ENCODE measurements around the gene CAMTA1.

Gene CAMTA1

DNA sequence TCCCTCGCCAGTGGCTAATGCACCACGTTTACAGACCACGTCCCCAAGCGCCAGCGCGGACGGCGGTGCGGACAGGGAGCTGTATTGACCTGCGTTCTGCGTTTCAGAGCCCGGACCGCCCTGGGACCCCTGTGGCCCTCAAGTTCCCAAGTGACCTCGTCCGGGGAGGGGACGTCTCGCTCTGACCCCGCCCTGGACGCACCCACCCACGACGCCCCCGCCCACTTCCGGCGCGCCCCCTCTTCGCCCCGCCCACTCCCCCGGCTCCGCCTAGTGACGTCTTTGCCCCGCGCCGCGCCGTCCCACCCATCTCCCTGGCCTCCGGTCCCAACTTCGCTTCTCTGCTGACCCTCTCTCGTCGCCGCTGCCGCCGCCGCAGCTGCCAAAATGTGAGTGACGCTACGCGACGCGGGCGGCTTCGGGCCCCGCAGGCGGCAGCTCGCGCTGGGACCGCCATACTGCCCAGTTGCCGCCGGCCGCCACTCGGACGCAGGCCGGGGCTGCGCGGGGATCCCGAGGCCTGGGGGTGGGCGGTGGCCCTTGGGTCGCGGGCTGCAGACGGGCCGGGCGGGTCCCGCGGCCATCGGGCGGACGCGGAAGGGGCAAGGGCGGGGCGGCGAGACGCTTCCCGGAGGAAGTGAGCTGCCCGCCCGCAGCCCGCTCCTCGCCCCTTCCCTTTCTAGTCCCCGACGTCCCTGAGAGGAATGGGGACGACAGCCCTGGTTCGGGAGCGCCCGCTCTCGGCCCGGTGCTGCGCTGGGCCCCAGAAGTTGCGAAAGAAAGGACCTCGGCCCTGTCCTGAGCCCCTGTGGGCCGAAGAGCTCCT lies 986.0 kb downstream of the CAMTA1 start, which contains the start of gene VAMP3:
Gene VAMP3 (plus strand): TSS at position 300 of the 826 bp plus-strand sequence. CDS start 88 bp downstream, at position 388.
- no peak for TF ChIP-seq JUND (IDR thresholded peaks at IDR 0.05; ENCODE audit: low read depth)
- in situ Hi-C loops (cut with HindIII; ENCODE audit: low pct_unique_long_range_greater_than_20kb, low sequenced_read_pairs): no loop called here
- peak; percentile 67 to 78 for DNase-seq (ENCODE audit: low read depth in 1 of 2, low spot score in 1 of 2)

- in situ Hi-C loops (cut with HindIII; ENCODE audit: low pct_unique_long_range_greater_than_20kb, low sequenced_read_pairs): no loop called here
- no peak for DNase-seq (ENCODE audit: low read depth in 1 of 2, low spot score in 1 of 2)
- TF ChIP-seq JUND (IDR thresholded peaks at IDR 0.05; ENCODE audit: low read depth): no peak
Measured at GRCh38 chr1:7771823-7772299, 986.6 kb downstream of the CAMTA1 start.

DNA sequence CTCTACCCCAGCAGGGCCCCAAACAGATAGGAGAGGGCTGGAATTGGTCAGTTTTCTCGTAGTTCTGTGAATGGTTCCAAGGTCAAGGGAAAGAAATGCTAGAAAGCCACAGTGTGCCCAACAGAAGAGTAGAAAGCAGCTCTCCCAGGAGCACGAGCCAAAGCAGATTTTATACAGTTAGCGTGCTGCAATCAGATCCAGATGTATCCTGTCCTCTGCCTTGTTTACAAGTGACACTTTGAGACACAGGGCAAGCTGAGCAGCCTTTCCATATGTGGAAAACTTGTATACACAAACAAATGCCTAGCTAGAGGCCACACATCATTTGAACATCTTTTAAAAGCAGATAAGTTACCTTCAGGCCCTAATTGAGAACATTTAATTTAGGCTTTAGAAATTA lies 992.3 kb downstream of the CAMTA1 start:
- DNase-seq (ENCODE audit: low read depth in 1 of 2, low spot score in 1 of 2): no peak
- in situ Hi-C loops (cut with HindIII; ENCODE audit: low pct_unique_long_range_greater_than_20kb, low sequenced_read_pairs): no loop called here
- TF ChIP-seq JUND (IDR thresholded peaks at IDR 0.05; ENCODE audit: low read depth): no peak

GRCh38 chr1:7778133-7778628 lies 992.9 kb downstream of the CAMTA1 start:
- no peak for TF ChIP-seq JUND (IDR thresholded peaks at IDR 0.05; ENCODE audit: low read depth)
- no peak for DNase-seq (ENCODE audit: low read depth in 1 of 2, low spot score in 1 of 2)
- in situ Hi-C loops (cut with HindIII; ENCODE audit: low pct_unique_long_range_greater_than_20kb, low sequenced_read_pairs): no loop called here

DNA sequence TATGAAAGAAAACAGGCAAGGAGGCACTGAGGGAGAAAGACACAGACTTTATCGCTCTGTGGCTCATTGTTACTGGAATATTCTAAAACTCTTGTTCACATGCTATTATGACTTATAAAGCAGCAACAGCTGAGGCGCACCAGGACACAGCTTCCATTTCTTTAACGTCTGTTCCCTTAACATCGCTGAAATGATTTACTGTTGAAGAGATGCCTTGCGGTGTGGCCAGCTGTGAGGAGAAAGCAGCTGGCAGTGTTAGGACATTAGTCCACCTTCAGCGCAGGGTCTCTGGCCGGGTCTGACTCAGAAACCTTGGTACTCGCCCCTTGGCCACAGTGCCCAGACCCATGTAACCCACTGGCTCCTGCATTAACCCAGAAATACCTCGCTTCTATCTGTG lies 995.7 kb downstream of the CAMTA1 start:
- in situ Hi-C loops (cut with HindIII; ENCODE audit: low pct_unique_long_range_greater_than_20kb, low sequenced_read_pairs): no loop called here
- TF ChIP-seq JUND (IDR thresholded peaks at IDR 0.05; ENCODE audit: low read depth): no peak
- DNase-seq (ENCODE audit: low read depth in 1 of 2, low spot score in 1 of 2): no peak

DNA sequence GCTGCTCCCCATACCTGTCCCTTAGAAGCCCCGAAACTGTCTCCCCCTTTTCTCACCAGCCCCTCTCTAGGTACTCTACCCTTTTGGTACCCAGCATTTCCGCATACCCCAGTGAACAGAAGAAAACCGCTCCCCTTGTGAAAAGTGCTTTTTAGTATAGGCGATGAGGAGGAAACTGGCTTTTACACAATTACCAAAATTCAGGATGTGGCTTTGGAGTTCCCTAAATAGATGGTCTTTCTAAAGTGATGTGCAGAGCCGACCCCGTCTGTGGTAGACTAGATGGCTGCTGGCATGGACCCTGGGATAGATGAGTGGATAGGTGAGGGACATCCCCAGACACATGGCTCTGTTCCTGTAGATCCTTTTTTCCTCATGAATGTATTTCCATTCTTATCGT lies 996.2 kb downstream of the CAMTA1 start:
- in situ Hi-C loops (cut with HindIII; ENCODE audit: low pct_unique_long_range_greater_than_20kb, low sequenced_read_pairs): no loop called here

DNA sequence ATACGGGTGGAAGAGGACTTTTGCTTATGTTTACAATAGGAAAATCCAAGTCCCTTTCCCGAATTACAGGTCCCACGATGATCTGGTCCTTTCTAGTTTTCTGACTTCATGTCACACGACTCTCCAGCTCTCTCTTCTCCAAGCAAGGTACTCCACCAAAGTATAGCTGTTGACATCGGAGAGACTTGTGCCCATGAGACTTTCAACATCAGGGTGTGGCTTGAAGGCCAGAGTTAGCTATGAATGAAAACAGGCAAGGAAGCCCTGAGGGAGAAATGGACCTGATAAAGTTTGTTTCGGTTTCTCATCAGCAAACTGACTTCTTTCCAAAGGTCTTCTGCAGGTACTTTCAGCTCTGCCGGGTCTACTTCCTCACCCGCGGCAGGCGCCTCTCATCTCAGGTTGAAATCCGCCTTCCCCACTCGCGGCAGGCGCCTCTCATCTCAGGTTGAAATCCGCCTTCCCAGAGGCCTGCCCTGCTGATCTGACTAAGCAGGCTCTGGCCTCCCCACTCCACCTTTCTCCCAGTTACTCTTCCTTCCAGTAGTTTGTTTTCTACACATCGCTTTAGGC lies 996.8 kb downstream of the CAMTA1 start:
- no peak for TF ChIP-seq JUND (IDR thresholded peaks at IDR 0.05; ENCODE audit: low read depth)
- in situ Hi-C loops (cut with HindIII; ENCODE audit: low pct_unique_long_range_greater_than_20kb, low sequenced_read_pairs): no loop called here
- no peak for DNase-seq (ENCODE audit: low read depth in 1 of 2, low spot score in 1 of 2)

More for the DNA sequence above, 996.2 kb downstream of the CAMTA1 start:
- no peak for TF ChIP-seq JUND (IDR thresholded peaks at IDR 0.05; ENCODE audit: low read depth)
- no peak for DNase-seq (ENCODE audit: low read depth in 1 of 2, low spot score in 1 of 2)

- DNase-seq (ENCODE audit: low read depth in 1 of 2, low spot score in 1 of 2): peak; percentile 43 to 80
- in situ Hi-C loops (cut with HindIII; ENCODE audit: low pct_unique_long_range_greater_than_20kb, low sequenced_read_pairs): no loop called here
- TF ChIP-seq JUND (IDR thresholded peaks at IDR 0.05; ENCODE audit: low read depth): no peak
Measured at GRCh38 chr1:7783178-7783711, 998.0 kb downstream of the CAMTA1 start.

DNA sequence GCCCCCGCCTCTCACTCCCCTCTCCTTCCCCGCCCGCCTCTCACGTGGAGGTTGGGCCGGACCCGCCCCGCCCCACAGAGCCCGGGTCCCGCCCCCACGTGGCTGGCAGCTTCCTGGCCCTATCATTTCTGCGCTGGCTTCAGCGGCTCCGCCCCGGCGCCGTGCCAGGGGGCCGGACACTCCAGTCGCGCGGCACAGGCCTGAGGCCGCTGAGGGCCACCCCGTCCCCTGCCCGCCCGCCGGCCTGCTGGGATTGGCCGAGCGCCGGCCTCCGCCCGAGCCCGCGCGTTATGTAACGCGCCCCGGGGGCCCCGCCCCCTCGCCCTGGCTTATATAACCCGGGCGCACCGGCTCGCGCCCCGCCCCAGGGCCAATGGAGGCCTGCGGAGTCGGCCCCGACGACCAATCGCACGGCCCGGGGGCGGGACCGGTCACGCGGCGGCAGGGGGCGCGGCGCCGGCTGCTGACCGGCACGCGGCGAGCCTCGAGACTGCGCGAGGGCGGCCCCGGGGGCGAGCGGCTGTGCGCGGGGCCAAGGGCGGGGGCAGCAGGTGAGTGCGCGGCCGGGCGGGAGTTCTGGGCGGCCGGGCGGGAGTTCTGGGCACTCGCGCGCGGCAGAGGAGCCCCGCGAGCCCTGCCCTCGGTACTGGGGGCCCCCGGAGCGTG lies 998.7 kb downstream of the CAMTA1 start, which contains the start of gene PER3:
Gene PER3 (plus strand): TSS at position 466 of the 666 bp plus-strand sequence. CDS start 587 bp downstream, outside the sequence.
- in situ Hi-C loops (cut with HindIII; ENCODE audit: low pct_unique_long_range_greater_than_20kb, low sequenced_read_pairs): no loop called here
- DNase-seq (ENCODE audit: low read depth in 1 of 2, low spot score in 1 of 2): peak; percentile 90 to 97
- TF ChIP-seq JUND (IDR thresholded peaks at IDR 0.05; ENCODE audit: low read depth): no peak

- no peak for DNase-seq (ENCODE audit: low read depth in 1 of 2, low spot score in 1 of 2)
- TF ChIP-seq JUND (IDR thresholded peaks at IDR 0.05; ENCODE audit: low read depth): no peak
- in situ Hi-C loops (cut with HindIII; ENCODE audit: low pct_unique_long_range_greater_than_20kb, low sequenced_read_pairs): no loop called here
Measured at GRCh38 chr1:7784492-7785071, 999.3 kb downstream of the CAMTA1 start.

DNA sequence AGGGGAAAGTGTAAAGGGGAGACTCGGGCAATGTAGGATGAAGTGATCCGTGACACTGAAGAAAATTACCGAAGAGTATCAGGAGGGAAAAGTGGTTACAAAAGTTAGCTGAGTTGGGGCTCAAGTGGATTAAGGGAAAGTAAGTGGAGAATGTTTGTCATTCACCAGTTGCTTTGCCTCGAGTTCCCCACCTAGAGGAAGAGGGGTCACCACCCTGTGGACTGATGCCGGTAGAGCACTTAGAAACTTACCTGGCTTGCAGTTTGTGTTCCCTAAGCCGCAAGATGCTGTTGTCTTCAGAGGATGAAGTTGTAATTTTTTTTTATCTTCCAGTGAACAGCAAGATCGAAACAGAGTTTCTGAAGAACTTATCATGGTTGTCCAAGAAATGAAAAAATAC lies 999.9 kb downstream of the CAMTA1 start:
- no peak for TF ChIP-seq JUND (IDR thresholded peaks at IDR 0.05; ENCODE audit: low read depth)
- no peak for DNase-seq (ENCODE audit: low read depth in 1 of 2, low spot score in 1 of 2)
- in situ Hi-C loops (cut with HindIII; ENCODE audit: low pct_unique_long_range_greater_than_20kb, low sequenced_read_pairs): no loop called here

GRCh38 chr1:7786795-7787194 lies 1001.5 kb downstream of the CAMTA1 start:
- no peak for TF ChIP-seq JUND (IDR thresholded peaks at IDR 0.05; ENCODE audit: low read depth)
- no peak for DNase-seq (ENCODE audit: low read depth in 1 of 2, low spot score in 1 of 2)
- in situ Hi-C loops (cut with HindIII; ENCODE audit: low pct_unique_long_range_greater_than_20kb, low sequenced_read_pairs): no loop called here
